K562 (cell line): Measurements from ENCODE around the gene SH3PXD2B.

Source experiments
- EZH2 ChIP-seq: IDR thresholded peaks from 2 replicates; pipeline ENCODE4 v1.6.1; 2012; ENCODE audit warnings: low read depth, mild to moderate bottlenecking, inconsistent platforms, low read length, borderline replicate concordance
- MYNN ChIP-seq, 2 experiments: sonication (generic); formaldehyde crosslinking in 1 of 2; IDR thresholded peaks; 2 replicates each; pipeline versions ENCODE4 v1.5.0 to v1.6.1; 2016 to 2020; ENCODE audit warnings: antibody characterized with exemption in 1 of 2, missing genetic modification reagents in 1 of 2
- PHB2 ChIP-seq: fragments of 450-650 bp; IDR thresholded peaks from 2 replicates; pipeline ENCODE4 v1.6.1; 2017; ENCODE audit warnings: low read depth
- POLR2A ChIP-seq: fragments of 450-650 bp; conservative IDR thresholded peaks from 2 replicates; pipeline ENCODE4 v1.6.1; 2016
- SMARCC2 ChIP-seq: fragments of 450-650 bp; IDR thresholded peaks from 2 replicates; pipeline ENCODE4 v1.6.1; 2017; ENCODE audit warnings: antibody characterized with exemption, moderate library complexity, mild to moderate bottlenecking, low read depth
- TAF1 ChIP-seq: IDR thresholded peaks from 2 replicates; pipeline ENCODE4 v1.6.1; 2011; ENCODE audit warnings: mild to moderate bottlenecking, low read length, moderate library complexity; ENCODE audit not compliant: insufficient read depth, control insufficient read depth, severe bottlenecking; ENCODE audit errors: extremely low read depth
- ZBTB7A ChIP-seq: IDR thresholded peaks from 2 replicates; pipeline ENCODE4 v1.6.1; 2011; ENCODE audit warnings: low read depth, mild to moderate bottlenecking, low read length, moderate library complexity, borderline replicate concordance; ENCODE audit not compliant: control insufficient read depth
- ZNF140 ChIP-seq: fragments of 250-450 bp; sonication (Bioruptor Pico); IDR thresholded peaks from 2 replicates; pipeline ENCODE4 v1.8.0; 2021; ENCODE audit warnings: moderate library complexity, mild to moderate bottlenecking, inconsistent platforms
- ZNF3 ChIP-seq: fragments of 250-450 bp; sonication (Bioruptor Pico); IDR thresholded peaks from 2 replicates; pipeline ENCODE4 v1.5.0; 2021; ENCODE audit warnings: mild to moderate bottlenecking, moderate library complexity
- ZNF324 ChIP-seq: fragments of 250-450 bp; sonication (Bioruptor Pico); IDR thresholded peaks from 2 replicates; pipeline ENCODE4 v1.4.0; 2020; ENCODE audit warnings: mild to moderate bottlenecking

DNA sequence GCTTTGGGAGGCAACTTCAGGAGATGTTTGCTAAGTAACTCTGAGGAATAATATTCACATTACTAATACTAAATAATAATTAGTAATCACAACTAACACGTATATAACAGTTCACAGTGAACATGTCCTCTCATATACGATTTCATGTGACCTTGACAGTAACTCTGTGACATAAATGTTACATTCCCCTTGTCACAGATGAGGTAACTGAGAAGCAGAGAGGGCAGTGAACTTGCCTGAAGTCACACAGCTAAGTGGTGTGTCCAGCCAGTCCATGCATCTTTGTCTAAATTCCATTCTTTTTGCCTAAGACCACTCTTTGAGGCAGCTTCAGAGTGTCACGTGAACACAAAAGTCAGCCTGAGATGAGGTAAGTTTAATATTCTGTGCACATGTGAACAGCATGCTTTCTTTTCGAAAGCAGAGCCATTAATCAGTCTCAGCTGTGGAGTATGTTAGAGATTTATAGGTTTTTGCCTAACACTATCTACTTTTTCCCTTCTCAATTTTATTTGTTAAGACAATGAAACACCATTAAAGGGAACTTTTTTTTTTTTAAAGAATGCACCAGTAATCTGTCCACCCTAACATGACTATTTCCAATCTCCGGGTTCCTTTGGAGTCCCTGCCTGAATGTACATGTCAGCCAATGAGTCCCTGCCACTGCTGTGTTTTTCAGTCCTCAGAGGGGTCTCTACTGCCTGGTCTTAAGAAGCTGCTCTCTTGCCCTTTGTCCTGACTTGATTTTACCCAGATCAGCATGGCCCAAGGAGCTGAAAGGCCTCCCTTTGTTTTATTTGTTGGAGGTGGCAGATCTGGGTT is 43.5 kb downstream of the SH3PXD2B start:
- no peak for TF ChIP-seq EZH2
- TF ChIP-seq MYNN (IDR thresholded peaks at IDR 0.05): no peak
- no peak for TF ChIP-seq MYNN (CRISPR knock-in tag; IDR thresholded peaks at IDR 0.05)
- no peak for TF ChIP-seq ZNF3
- no peak for TF ChIP-seq ZBTB7A
- TF ChIP-seq TAF1: no peak
- TF ChIP-seq SMARCC2: no peak
- TF ChIP-seq ZNF324 (CRISPR knock-in tag): no peak
- no peak for TF ChIP-seq ZNF140 (CRISPR knock-in tag)
- TF ChIP-seq PHB2: no peak
- TF ChIP-seq POLR2A: no peak
